Amniotic stem cell (primary cell): ENCODE measurements around the gene ZNF546.
"Not testable (repeated sequence)": the region's sequence is repeated elsewhere in the genome, so short reads cannot be mapped to it uniquely, and the experiment has no call there.

Experiments
- DNase-seq: peaks from one replicate; lab custom pipeline; 2025; lab: John Stamatoyannopoulos, UW

ZNF546 gene

GRCh38 chr19:39986643-39987042 lies 10.2 kb upstream of the ZNF546 start:
- no peak for DNase-seq

DNA sequence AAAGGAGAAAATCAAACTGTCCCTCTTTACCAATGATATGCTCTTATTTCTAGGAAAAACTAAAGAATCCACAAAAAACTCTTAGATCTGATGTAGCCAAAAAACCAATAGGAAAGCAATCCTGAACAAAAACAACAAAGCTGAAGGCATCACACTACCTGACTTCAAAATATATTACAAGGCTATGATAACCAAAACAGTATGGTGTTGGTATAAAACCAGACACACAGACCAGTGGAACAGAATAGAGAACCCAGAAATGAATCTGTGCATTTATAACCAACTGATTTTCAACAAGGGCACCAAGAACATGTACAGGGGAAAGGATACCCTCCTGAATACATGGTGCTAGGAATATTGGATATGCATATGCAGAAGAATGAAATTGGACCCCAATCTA lies 9.7 kb upstream of the ZNF546 start:
- DNase-seq = no peak

GRCh38 chr19:39987596-39987995 lies 9.3 kb upstream of the ZNF546 start:
- DNase-seq = no peak

DNA sequence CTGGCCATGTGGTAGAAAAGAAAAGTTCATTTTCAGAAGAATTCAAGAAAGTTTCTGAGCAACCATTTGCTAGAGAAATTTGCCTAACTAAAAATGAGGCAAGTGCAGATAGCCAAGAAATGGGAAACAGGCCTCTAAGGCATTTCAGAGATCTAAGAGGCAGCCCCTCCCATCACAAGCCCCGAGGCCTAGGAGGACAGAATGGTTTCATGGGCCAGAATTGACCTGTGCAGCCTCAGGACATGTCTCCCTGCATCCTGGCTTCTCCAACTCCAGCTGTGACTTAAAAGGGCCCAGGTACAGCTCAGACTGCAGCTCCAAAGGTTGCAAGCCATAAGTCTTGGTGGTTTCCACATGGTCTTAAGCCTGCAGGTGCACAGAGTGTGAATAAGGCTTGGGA lies 3.3 kb upstream of the ZNF546 start:
- no peak for DNase-seq

DNA sequence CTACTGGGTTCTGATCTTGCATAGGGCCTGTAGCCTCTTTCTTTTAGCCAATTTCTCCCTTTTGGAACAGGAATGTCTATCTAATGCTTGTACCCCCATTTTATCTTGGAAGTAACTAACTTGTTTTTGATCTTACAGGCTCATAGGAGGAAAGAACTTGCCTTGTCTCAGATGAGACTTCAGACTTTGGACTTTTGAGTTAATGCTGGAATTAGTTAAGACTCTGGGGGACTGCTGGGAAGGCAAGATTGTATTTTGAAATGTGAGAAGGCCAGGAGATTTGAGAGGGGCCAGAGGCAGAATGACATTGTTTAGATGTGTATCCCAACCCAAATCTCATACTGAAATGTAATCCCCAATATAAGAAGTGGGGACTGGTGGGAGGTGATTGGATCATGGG lies 2.5 kb upstream of the ZNF546 start:
- no peak for DNase-seq

DNA sequence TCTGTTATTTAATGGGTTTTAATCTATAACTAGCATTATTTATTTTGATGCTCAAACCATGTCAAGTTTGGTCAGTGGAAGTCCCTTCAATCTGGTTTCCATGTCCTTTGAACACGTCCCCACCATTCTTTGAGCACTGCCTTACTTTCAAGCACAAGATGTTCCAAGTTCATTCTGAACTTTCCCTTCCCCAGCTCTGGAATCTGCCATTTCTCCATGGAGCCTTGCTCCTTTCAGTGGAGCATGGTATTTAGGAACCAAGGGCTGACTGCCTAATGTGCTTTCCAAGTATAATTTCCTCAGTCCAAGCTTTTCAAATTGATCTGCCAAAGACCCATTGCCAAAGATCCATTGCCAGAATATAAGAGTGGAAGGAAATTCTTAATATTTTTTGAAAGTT lies 1.1 kb upstream of the ZNF546 start:
- DNase-seq = no peak

GRCh38 chr19:39996218-39996810 lies 546 bp upstream of the ZNF546 start:
- DNase-seq = no peak

DNA sequence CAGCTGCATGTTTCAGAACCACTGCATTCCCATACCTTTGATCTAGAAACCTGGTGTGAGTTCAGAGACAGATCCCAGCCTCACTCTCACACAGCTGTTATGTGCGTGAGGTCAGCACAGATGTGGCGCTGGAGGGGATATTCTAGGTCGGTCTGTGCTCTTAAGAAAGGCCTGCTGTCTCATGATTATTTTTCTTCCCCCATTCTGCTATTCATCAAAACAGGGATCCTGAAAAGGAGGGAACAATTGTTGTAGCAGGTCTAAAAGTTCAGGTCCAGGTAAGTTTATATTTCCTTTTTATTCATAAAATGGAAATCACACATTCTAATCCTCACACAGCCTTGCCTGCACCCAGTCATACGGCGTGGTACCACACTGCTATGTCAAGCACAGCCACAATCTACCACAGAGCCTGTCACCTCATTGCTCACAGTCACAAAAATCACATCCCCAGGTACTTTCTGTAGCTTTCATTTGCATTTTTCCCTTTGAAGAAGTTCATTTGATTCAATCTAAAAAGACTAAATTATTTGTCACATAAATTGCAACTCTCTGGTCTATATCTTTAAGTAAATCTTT lies 867 bp downstream of the ZNF546 start:
- DNase-seq = no peak

- DNase-seq = no peak
Observed at GRCh38 chr19:39998501-39998900, 1.6 kb downstream of the ZNF546 start.

DNA sequence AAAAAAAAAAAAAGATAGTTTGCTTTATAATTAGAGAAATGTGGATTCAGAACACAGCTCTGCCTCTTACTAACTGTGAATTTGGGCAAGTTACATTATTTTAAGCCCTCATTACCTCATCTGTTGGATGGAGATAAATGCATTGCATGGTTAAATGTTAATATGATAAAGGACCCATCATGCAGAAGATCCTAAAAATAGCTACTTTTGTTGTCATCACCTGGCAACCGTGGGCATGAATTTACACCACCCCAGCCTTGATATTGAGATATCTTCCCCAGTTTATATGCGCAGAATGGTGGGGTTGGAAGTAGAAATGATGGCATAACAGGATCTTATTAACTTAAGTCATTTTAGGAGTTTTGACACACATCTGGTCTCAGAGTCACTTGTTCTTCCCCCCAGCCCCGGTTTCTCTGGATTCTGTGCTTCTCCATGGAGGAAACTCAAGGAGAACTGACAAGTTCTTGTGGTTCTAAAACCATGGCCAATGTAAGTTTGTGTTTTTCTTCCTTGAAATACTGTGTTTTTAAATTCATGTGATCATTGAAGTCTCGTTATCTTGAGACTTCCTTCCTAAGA lies 8.9 kb downstream of the ZNF546 start:
- no peak for DNase-seq

DNA sequence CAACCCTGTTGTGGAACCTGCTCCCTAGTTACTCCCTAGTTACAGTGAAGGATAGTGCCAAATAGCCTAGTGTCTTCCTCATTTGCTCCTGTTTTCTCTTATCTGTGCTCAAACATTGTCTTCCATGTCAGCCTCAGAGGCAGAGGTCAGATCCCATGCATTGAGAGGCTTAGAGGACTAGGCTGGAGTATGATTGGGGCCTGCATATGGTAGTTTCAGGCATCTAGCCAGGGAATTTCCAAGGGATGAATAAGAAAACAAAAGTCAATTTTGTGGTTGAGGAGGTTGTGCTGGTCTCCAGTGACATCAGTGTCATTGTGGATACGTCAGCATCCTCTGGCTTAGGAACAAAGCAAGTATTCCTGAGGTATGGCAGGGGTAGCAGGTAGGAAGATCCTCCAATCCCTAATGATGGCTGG lies 9.4 kb downstream of the ZNF546 start:
- DNase-seq = no peak

DNA sequence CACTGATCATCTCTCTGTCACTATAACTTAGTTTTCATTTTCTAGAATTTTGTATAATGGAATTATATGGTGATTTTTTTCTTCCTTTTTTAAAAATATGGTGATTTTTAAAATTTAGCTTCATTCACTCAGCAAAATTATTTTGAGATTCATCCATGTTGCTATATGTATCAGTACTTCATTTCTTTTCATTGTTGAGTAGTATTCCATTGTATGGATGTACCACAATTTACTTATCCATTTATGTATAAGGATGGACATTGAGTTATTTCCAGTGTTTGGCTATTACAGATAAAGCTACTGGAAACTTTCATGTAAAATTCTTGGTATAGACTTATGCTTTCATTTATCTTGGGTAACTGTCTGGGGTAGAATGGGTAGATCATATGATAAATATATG lies 12.8 kb downstream of the ZNF546 start:
- DNase-seq = no peak

GRCh38 chr19:40013991-40014390 lies 17.1 kb downstream of the ZNF546 start:
- DNase-seq = no peak

GRCh38 chr19:40023969-40024368 lies 27.1 kb downstream of the ZNF546 start:
- no peak for DNase-seq

DNA sequence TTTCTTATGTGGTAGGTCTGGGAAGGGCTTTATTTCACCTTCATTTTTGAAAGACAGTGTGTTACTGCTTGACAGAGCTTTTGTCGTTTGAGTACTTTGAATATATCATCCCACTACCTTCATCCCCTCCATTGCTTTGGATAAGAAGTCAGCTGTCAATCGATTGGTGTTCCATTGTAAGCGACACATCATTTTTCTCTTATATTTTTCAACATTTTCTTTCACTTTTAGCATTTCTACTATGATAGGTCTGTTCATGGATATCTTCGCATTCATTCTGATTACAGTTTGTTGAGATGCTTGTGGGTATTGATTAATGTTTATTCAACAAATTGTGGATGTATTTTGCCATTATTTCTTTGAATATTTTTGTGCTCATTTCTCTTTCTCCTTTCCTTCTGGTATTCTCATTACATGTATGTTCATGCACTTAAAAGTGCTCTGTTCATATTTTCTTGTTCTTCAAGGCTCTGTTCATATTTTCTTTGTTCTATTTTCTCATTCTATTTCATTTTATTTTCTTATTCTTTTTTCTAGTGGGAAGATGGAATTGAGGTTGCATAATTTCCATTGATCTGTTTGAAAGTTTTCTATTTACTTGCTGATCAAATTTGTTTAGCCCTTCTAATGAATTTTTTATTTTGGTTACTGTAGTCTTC lies 29.2 kb downstream of the ZNF546 start:
- no peak for DNase-seq

DNA sequence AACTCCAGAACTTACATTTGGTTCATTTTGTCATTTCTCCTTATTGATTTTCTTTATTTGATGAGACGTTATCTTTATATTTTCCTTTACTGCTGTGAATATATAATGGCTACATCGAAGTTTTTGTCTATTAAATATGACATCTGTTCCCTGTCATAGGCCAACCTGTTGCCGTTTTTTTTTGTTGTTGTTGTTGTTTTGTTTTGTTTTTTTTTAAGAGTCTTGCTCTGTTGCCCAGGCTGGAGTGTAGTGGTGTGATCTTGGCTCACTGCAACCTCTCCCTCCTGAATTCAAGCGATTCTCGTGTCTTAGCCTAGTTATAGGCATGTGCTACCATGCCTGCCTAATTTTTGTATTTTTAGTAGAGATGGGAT lies 29.7 kb downstream of the ZNF546 start:
- DNase-seq = no peak

DNA sequence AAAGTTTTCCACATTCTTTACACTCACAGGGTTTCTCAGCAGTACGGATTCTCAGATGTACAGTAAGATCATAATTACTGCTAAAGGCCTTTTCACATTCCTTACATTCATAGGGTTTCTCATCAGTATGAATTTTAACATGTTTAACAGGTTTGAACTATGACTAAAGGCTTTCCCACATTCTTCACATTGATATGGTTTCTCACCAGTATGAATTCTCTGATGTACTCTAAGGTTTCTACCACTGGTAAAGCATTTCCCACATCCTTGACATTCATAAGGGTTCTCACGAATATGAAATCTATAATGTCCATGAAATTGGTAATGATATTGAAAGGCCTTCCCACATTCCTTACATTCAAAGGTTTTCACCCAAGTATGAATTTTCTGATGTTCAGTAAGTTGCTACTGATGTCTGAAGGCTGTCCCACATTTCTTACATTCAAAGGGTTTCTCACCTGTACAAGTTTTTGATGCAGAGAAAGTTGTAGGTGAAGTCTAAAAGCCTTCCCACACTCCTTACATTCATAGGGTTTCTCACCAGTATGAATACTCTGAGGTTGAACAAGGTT lies 37.2 kb downstream of the ZNF546 start:
- no peak for DNase-seq

DNA sequence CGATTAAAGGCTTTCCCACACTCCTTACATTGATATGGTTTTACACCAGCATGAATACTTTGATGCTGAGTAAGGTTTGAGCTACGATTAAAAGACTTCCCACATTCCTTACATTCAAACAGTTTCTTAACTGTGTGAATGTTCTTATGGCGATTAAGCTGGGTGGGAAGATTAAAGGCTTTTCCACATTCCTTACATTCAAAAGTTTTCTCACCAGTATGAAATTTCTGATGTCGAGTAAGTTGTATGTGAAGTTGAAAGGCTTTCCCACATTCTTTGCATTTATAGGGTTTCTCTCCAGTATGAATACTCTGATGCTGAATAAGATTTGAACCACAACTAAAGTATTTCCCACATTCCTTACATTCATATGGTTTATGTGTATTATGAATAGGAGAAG lies 39.1 kb downstream of the ZNF546 start:
- DNase-seq = no peak

DNA sequence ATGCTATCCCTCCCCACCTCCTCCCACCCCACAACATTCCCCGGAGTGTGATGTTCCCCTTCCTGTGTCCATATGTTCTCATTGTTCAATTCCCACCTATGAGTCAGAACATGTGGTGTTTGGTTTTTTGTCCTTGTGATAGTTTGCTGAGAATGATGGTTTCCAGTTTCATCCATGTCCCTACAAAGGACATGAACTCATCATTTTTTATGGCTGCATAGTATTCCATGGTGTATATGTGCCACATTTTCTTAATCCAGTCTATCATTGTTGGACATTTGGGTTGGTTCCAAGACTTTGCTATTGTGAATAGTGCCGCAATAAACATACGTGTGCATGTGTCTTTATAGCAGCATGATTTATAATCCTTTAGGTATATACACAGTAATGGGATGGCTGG lies 41.2 kb downstream of the ZNF546 start:
- DNase-seq = not testable (repeated sequence)

GRCh38 chr19:40041718-40042117 lies 44.9 kb downstream of the ZNF546 start:
- DNase-seq = not testable (repeated sequence)

DNA sequence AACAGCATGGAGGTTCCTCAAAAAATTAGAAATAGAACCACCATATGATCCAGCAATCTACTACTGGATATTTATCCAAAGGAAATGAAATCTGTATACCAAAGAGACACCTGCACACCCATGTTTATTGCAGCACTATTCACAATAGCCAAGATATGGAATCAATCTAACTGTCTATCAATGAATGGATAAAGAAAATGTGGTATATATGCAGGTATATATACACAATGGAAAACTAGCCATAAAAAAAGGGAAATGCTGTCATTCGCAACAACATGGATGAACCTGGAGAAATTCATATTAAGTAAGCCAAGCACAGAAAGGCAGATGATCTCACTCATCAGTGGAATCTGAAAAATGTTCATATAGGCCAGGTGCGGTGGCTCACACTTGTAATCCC lies 56.6 kb downstream of the ZNF546 start:
- DNase-seq = no peak

- no peak for DNase-seq
Observed at GRCh38 chr19:40054632-40055031, 57.8 kb downstream of the ZNF546 start.

GRCh38 chr19:40055049-40055448 lies 58.2 kb downstream of the ZNF546 start:
- no peak for DNase-seq
